Activated CD8-positive, alpha-beta memory T cell treated with anti-CD3 and anti-CD28 coated beads, Interleukin-2, amount 50 U/mL, for 24 hours (primary cell): ENCODE measurements around the gene MLC1.

Experiments
- DNase-seq: peaks from one replicate; pipeline ENCODE4 v3.0.0-alpha.2; 2020; ENCODE audit errors: extremely low read depth

Gene MLC1

GRCh38 chr22:50076646-50077535, 8.3 kb downstream of the MLC1 start:
- DNase-seq = no peak

DNA sequence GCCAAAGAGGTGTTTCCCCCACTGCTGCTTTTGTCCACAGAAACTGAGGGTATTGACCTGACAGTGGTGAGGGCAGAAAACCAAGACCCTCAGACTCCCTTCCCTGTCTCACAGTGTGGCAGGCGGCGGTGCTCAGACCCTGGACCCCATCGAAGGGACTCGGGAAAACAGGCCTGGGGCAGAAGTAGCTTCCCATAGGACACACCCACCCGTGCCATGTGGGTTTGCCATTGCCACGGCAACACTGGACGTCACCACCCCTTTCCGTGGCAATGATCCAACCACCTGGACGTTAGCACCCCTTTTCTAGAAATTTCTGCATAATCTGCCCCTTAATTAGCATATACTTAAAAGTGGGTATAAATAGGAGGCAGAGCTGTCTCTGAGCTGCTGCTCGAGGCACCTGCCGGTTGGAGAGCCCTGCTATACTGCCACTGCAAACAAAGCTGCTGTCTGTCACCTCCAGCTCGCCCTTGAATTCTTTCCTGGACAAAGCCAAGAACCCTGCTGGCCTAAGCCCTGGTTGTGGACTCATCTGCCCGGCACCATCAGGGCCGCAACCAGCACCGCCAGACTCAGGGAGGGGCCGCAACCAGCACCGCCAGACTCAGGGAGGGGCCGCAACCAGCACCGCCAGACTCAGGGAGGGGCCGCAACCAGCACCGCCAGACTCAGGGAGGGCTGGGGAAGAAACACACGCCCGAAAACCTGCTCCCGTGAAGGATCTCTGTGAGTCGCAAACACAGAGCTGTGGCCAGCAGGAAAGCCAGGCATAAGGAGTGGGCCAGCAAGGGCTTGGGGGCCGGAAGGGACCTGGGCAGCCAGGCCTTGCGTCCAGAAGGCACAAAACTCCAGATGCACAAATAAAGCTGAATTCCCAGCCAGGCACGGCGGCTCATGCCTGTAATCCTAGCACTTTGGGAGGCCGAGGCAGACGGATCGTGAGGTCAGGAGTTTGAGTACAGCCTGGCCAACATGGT, 10.4 kb downstream of the MLC1 start:
- no peak for DNase-seq

- no peak for DNase-seq
Measured at GRCh38 chr22:50074056-50074455, 11.2 kb downstream of the MLC1 start.

DNA sequence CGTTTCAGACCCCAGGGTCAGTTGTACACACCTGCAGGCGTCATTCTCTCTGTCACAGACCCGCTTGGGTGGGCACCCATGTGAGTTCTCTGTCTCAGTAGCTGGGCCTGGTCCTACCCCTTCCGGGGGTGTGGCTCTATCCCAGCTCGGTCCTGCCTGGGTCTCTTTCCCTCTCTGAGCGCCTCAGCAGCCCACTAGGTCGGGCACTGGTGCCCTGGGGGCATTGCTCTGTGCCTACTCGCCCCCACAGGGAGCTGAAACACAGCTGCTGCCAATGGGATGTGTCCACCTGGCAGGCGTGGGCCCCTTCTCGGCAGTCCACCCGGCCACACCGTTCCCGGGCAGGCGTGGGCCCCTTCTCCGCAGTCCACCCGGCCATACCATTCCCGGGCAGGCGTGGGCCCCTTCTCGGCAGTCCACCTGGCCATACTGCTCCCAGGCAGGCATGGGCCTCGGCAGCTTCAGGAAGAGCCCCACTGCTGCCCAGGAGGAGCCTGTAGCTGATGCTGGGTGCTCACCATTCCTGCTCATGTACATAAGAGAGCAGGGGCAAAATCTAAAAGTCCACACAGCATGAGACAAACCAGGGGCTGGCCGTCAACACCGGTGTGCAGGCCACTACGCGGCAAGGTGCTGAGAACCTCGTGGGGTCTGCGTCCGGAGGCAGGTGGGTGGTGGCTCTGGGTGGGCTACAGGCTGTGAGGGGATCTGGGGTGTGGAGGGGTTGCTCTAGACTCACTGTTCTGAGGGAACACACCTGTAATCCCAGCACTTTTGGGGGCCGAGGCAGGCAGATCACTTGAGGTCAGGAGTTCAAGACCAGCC, 12.3 kb downstream of the MLC1 start:
- DNase-seq = no peak

DNA sequence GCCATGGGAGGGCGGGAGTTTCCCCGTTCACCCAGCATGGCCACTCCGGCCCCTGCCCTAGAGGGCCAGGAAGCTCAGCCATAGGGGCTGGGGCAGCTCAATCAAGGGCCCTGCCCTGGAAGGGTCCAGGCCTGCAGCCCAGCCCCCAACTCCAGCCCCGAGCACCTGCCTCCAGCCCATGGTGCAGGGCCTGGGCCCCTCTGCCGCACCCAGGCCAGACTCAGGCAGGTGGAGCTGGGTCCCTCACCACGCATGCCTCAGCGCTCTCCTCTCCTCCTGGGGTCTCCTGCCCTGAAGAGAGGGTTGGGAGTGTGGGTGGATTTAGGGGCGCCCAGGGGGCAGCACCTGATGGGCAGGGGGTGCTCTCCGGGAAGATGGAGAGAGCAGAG, 13.1 kb downstream of the MLC1 start:
- no peak for DNase-seq

DNA sequence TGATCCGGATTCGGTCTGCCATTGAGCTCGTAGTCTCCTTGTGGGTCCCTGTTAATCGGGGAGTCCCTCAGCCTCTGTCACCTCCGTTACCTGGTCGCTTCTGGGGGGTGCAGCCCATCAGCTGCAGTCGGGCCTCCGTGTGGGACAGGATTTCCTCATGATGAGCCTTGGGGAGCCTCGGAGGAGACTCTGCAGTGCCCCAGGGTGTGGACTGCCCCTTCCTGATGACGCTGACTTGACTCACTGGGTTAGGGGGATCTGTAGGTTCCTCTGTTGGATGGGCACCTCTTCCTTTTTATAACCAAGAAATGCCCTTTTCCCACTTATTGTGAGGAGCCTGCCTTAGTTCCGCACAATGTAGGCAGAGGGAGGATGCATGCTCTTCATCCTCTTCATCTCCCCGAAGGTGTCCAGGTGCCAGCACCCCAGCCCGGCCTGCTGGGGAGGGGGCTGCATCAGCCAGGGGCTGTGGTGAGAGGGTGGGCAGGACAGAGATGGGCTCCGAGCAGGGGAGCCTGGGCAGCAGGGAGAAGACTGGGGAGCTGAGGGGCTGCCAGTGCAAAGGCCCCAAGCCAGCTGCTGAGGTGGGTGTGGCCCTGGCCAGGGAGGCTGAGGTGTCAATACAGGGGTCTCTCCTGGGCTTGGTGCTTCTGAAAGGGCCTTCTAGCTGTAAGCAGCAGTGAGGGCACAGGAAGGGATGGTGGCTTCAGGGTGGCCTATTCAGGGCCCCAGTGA, 13.6 kb downstream of the MLC1 start:
- no peak for DNase-seq

GRCh38 chr22:50070366-50070765, 14.9 kb downstream of the MLC1 start:
- no peak for DNase-seq

DNA sequence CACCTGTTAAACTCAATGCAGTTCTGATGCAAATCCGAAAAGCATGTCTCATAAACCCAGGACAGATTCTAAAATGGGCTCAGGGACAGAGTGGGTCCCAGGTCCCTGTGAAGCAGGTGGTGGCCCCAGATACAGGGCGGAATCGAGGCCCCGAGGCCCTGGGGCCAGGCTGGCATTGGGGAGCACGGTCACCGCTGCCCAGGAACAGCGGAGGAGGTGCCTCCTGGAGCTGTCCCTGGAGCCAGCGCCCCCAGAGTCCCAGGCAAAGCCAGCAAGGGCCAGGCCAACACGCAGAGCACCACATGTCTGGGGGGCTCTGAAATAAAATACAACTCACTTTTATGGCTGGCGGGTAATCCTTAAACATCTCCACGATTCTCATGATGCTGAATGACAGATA, 17.1 kb downstream of the MLC1 start:
- DNase-seq = no peak

GRCh38 chr22:50067244-50067643, 18.0 kb downstream of the MLC1 start:
- DNase-seq = no peak

- DNase-seq = no peak
Measured at GRCh38 chr22:50064453-50064852, 20.8 kb downstream of the MLC1 start.

- DNase-seq = no peak
Measured at GRCh38 chr22:50063589-50064393, 21.4 kb downstream of the MLC1 start.

DNA sequence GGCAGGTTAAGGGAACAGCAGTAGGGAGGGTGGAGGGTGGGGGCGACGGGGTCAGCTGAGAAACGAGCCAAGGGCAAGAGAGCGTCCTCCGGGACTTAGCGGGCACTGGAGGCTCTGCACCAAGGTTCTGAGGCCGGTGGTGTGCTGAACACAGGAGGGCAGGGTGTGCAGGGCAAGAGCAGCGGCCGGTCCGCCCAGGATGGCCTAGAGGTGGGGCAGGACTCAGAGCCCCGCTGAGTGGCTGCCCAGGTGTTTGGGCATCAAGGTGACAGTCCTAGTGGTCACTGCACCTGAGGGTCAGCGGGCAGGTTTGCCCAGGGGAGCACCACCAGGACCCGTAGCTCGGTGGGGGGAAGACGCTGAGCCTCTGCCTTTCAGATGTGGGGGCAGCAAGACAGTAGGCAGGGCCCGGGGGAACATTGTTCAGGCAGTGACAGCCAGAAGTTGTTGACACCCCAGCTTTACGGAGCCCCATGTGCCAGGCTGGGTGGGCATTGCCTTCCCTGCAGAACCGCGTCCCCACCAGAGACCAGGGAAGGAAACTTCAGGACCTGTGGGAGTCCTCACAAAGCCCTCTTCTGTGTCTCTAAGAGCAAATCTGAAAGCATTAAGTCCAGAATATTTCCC, 22.6 kb downstream of the MLC1 start:
- no peak for DNase-seq

- no peak for DNase-seq
Measured at GRCh38 chr22:50061824-50062355, 23.3 kb downstream of the MLC1 start.

GRCh38 chr22:50061141-50061823, 23.9 kb downstream of the MLC1 start:
- no peak for DNase-seq

- DNase-seq = no peak
Measured at GRCh38 chr22:50060441-50061140, 24.6 kb downstream of the MLC1 start.

DNA sequence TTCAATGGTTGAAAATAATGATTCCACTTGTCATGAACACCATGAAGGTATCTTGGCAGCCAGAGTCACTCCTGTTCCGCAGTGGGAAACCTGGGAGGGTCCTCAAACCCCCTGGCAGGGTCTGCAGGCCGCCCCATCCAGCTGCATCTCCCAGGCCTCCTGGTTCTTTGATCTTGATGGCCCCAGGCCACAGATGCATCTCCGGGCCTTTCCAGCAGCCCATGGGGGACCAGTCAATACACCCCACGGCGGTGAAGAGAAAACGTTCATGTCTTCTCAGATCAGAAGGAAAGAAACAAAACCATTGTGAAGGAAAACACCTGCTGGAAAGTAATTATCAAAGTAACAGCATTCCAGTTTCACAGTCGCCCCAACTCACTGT, 25.4 kb downstream of the MLC1 start:
- DNase-seq = no peak

DNA sequence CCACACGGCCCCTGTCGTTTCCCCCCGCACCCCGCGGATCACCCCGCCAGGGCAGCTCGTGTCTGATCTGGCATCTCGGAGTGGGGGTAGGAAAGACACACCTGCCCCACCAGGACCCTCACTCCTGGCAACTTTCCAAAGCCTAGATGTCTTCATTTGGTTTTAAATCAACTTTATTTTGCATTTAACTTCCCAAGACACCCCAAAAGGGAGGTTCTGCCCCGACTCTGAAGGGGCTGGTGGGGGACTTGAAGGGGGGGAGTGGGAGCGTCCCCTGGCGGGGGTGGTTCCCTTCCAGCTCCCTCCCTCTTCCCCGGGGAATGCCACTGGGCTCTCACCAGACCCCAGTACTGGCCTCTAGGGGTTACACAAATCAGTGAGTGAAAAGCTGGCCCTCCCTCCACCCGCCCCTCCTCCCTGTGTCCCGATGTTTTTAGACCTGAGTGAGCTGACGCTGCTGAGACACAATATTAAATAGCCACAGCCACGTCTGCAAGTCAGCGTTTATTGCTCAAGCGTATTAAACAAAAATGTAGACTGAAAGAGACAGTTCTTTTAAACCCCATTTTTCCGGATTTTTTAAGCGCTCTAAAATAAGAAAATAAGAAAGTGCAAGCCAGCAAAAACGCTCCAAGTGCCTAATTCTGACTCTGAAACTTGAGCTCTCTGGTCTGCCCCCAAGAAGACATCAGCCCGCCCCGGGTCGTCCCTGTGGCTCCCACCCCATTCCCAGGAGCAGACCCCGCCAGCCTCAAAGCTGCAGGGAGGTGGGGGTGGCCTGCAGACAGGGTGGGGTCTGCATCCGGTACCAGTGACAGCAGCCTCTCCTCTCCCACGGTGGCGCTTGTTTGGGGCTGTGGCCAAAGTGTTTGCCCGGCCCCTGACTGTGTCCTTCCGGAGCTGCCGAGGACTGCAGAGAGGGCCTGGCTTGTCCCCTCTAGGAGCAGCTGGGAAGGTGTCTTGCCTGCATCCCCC, 26.0 kb downstream of the MLC1 start:
- no peak for DNase-seq
